Measurements from ENCODE around the gene LRRC1. TPM values are rescaled to one million over a fixed set of nuclear protein-coding genes. Genes with fewer than 3 reads are reported as not detected.

Gene LRRC1
- total RNA-seq: 1.9 and 3.4 TPM in 2 replicates

GRCh38 chr6:53794720-53795339 is at the start of gene LRRC1:
TSS of gene LRRC1 (plus strand) at chr6:53795005. CDS start at chr6:53795257, 252 bp downstream.
- no peaks in the 10 kb centered on the region for H3K9me3 Mint-ChIP-seq
- H3K36me3 Mint-ChIP-seq (ENCODE audit: low read depth): no peaks in the 10 kb centered on the region
- DNase-seq (ENCODE audit: low spot score): peak; percentile 87
- H3K4me3 Mint-ChIP-seq (ENCODE audit: low read depth): peak within 1 kb of the TSS; percentile 88
- H3K27ac Mint-ChIP-seq: peak within 1 kb of the TSS; percentile 74
- H3K4me1 Mint-ChIP-seq (ENCODE audit: low read depth): peaks cover 25% of the 10 kb centered on the region
- peaks cover 46% of the 10 kb centered on the region for H3K27me3 Mint-ChIP-seq (ENCODE audit: low read depth)
- intact Hi-C loops (cut with micrococcal nuclease): loop anchor here (2.0 to 10.0 kb wide), 3 partner anchors 62 to 250 kb away; partner anchors contain the start of gene GCLC

- no peak overlapping the region for H3K27ac Mint-ChIP-seq
- peaks cover 2% of the 10 kb centered on the region for H3K27me3 Mint-ChIP-seq (ENCODE audit: low read depth)
- peaks cover 3% of the 10 kb centered on the region for H3K4me1 Mint-ChIP-seq (ENCODE audit: low read depth)
- no peaks in the 10 kb centered on the region for H3K9me3 Mint-ChIP-seq
- H3K36me3 Mint-ChIP-seq (ENCODE audit: low read depth): no peaks in the 10 kb centered on the region
- intact Hi-C loops (cut with micrococcal nuclease): no loop called here
- no peak overlapping the region for H3K4me3 Mint-ChIP-seq (ENCODE audit: low read depth)
- no peak for DNase-seq (ENCODE audit: low spot score)
These were observed 48.2 kb upstream of the LRRC1 start for GRCh38 chr6:53746442-53747103.

- Mint-ChIP-seq H3K36me3 (ENCODE audit: low read depth) (no peaks in the 10 kb centered on the region), H3K4me3 (ENCODE audit: low read depth) (no peak overlapping the region), H3K27ac (no peak overlapping the region), H3K27me3 (ENCODE audit: low read depth) (peaks cover 2% of the 10 kb centered on the region), H3K4me1 (ENCODE audit: low read depth) (no peaks in the 10 kb centered on the region), H3K9me3 (no peaks in the 10 kb centered on the region)
- no peak for DNase-seq (ENCODE audit: low spot score)
- intact Hi-C loops (cut with micrococcal nuclease): no loop called here
These were observed 44.7 kb upstream of the LRRC1 start for GRCh38 chr6:53750052-53750650.

GRCh38 chr6:53751417-53751816 is 43.4 kb upstream of the LRRC1 start:
- H3K4me3 Mint-ChIP-seq (ENCODE audit: low read depth): no peak overlapping the region
- DNase-seq (ENCODE audit: low spot score): no peak
- H3K9me3 Mint-ChIP-seq: no peaks in the 10 kb centered on the region
- peaks cover 4% of the 10 kb centered on the region for H3K27me3 Mint-ChIP-seq (ENCODE audit: low read depth)
- H3K4me1 Mint-ChIP-seq (ENCODE audit: low read depth): no peaks in the 10 kb centered on the region
- H3K27ac Mint-ChIP-seq: no peak overlapping the region
- intact Hi-C loops (cut with micrococcal nuclease): no loop called here
- H3K36me3 Mint-ChIP-seq (ENCODE audit: low read depth): no peaks in the 10 kb centered on the region

GRCh38 chr6:53752440-53752839 is 42.4 kb upstream of the LRRC1 start:
- no peak for DNase-seq (ENCODE audit: low spot score)
- no peaks in the 10 kb centered on the region for H3K4me1 Mint-ChIP-seq (ENCODE audit: low read depth)
- no peaks in the 10 kb centered on the region for H3K9me3 Mint-ChIP-seq
- intact Hi-C loops (cut with micrococcal nuclease): no loop called here
- peaks cover 6% of the 10 kb centered on the region for H3K27me3 Mint-ChIP-seq (ENCODE audit: low read depth)
- no peak overlapping the region for H3K4me3 Mint-ChIP-seq (ENCODE audit: low read depth)
- H3K27ac Mint-ChIP-seq: no peak overlapping the region
- no peaks in the 10 kb centered on the region for H3K36me3 Mint-ChIP-seq (ENCODE audit: low read depth)

GRCh38 chr6:53752856-53753255 is 41.9 kb upstream of the LRRC1 start:
- Mint-ChIP-seq H3K36me3 (ENCODE audit: low read depth) (no peaks in the 10 kb centered on the region), H3K4me1 (ENCODE audit: low read depth) (no peaks in the 10 kb centered on the region), H3K27me3 (ENCODE audit: low read depth) (peaks cover 6% of the 10 kb centered on the region), H3K27ac (no peak overlapping the region), H3K9me3 (no peaks in the 10 kb centered on the region), H3K4me3 (ENCODE audit: low read depth) (no peak overlapping the region)
- intact Hi-C loops (cut with micrococcal nuclease): no loop called here
- DNase-seq (ENCODE audit: low spot score): no peak

- no peaks in the 10 kb centered on the region for H3K9me3 Mint-ChIP-seq
- peaks cover 13% of the 10 kb centered on the region for H3K27me3 Mint-ChIP-seq (ENCODE audit: low read depth)
- H3K36me3 Mint-ChIP-seq (ENCODE audit: low read depth): no peaks in the 10 kb centered on the region
- no peak for DNase-seq (ENCODE audit: low spot score)
- no peaks in the 10 kb centered on the region for H3K4me1 Mint-ChIP-seq (ENCODE audit: low read depth)
- intact Hi-C loops (cut with micrococcal nuclease): no loop called here
- no peak overlapping the region for H3K27ac Mint-ChIP-seq
- no peak overlapping the region for H3K4me3 Mint-ChIP-seq (ENCODE audit: low read depth)
These were observed 40.5 kb upstream of the LRRC1 start for GRCh38 chr6:53754330-53754729.

GRCh38 chr6:53756396-53756795 is 38.4 kb upstream of the LRRC1 start:
- peaks cover 12% of the 10 kb centered on the region for H3K27me3 Mint-ChIP-seq (ENCODE audit: low read depth)
- H3K4me3 Mint-ChIP-seq (ENCODE audit: low read depth): no peak overlapping the region
- H3K36me3 Mint-ChIP-seq (ENCODE audit: low read depth): no peaks in the 10 kb centered on the region
- H3K27ac Mint-ChIP-seq: no peak overlapping the region
- H3K9me3 Mint-ChIP-seq: no peaks in the 10 kb centered on the region
- no peaks in the 10 kb centered on the region for H3K4me1 Mint-ChIP-seq (ENCODE audit: low read depth)
- DNase-seq (ENCODE audit: low spot score): no peak
- intact Hi-C loops (cut with micrococcal nuclease): no loop called here

GRCh38 chr6:53758496-53758895 is 36.3 kb upstream of the LRRC1 start:
- H3K9me3 Mint-ChIP-seq: no peaks in the 10 kb centered on the region
- no peaks in the 10 kb centered on the region for H3K36me3 Mint-ChIP-seq (ENCODE audit: low read depth)
- no peak overlapping the region for H3K4me3 Mint-ChIP-seq (ENCODE audit: low read depth)
- DNase-seq (ENCODE audit: low spot score): no peak
- peaks cover 17% of the 10 kb centered on the region for H3K27me3 Mint-ChIP-seq (ENCODE audit: low read depth)
- intact Hi-C loops (cut with micrococcal nuclease): no loop called here
- no peak overlapping the region for H3K27ac Mint-ChIP-seq
- H3K4me1 Mint-ChIP-seq (ENCODE audit: low read depth): no peaks in the 10 kb centered on the region

GRCh38 chr6:53761036-53761435 is 33.8 kb upstream of the LRRC1 start:
- no peaks in the 10 kb centered on the region for H3K4me1 Mint-ChIP-seq (ENCODE audit: low read depth)
- DNase-seq (ENCODE audit: low spot score): no peak
- H3K36me3 Mint-ChIP-seq (ENCODE audit: low read depth): no peaks in the 10 kb centered on the region
- H3K9me3 Mint-ChIP-seq: no peaks in the 10 kb centered on the region
- H3K27me3 Mint-ChIP-seq (ENCODE audit: low read depth): peaks cover 21% of the 10 kb centered on the region
- no peak overlapping the region for H3K27ac Mint-ChIP-seq
- H3K4me3 Mint-ChIP-seq (ENCODE audit: low read depth): no peak overlapping the region
- intact Hi-C loops (cut with micrococcal nuclease): no loop called here

GRCh38 chr6:53765270-53765669 is 29.5 kb upstream of the LRRC1 start:
- no peaks in the 10 kb centered on the region for H3K9me3 Mint-ChIP-seq
- no peaks in the 10 kb centered on the region for H3K4me1 Mint-ChIP-seq (ENCODE audit: low read depth)
- H3K27me3 Mint-ChIP-seq (ENCODE audit: low read depth): peaks cover 20% of the 10 kb centered on the region
- intact Hi-C loops (cut with micrococcal nuclease): no loop called here
- no peak overlapping the region for H3K27ac Mint-ChIP-seq
- no peak overlapping the region for H3K4me3 Mint-ChIP-seq (ENCODE audit: low read depth)
- DNase-seq (ENCODE audit: low spot score): no peak
- no peaks in the 10 kb centered on the region for H3K36me3 Mint-ChIP-seq (ENCODE audit: low read depth)

GRCh38 chr6:53766930-53767329 is 27.9 kb upstream of the LRRC1 start:
- Mint-ChIP-seq H3K27me3 (ENCODE audit: low read depth) (peaks cover 20% of the 10 kb centered on the region), H3K9me3 (no peaks in the 10 kb centered on the region), H3K4me3 (ENCODE audit: low read depth) (no peak overlapping the region), H3K27ac (no peak overlapping the region), H3K4me1 (ENCODE audit: low read depth) (no peaks in the 10 kb centered on the region), H3K36me3 (ENCODE audit: low read depth) (no peaks in the 10 kb centered on the region)
- DNase-seq (ENCODE audit: low spot score): no peak
- intact Hi-C loops (cut with micrococcal nuclease): no loop called here

- Mint-ChIP-seq H3K9me3 (no peaks in the 10 kb centered on the region), H3K4me3 (ENCODE audit: low read depth) (no peak overlapping the region), H3K4me1 (ENCODE audit: low read depth) (no peaks in the 10 kb centered on the region), H3K27ac (no peak overlapping the region), H3K27me3 (ENCODE audit: low read depth) (peaks cover 20% of the 10 kb centered on the region), H3K36me3 (ENCODE audit: low read depth) (no peaks in the 10 kb centered on the region)
- intact Hi-C loops (cut with micrococcal nuclease): no loop called here
- DNase-seq (ENCODE audit: low spot score): no peak
These were observed 26.9 kb upstream of the LRRC1 start for GRCh38 chr6:53767941-53768340.

Measured in activated T-helper 2 cell treated with anti-CD3 and anti-CD28 coated beads, Interferon-gamma antibody, Interleukin-2, Interleukin-4, amounts not matched to agents 10 μg/mL and 5 μg/mL and 100 μg/mL, durations not matched to agents 14 hours and 24 hours and 36 hours (primary cell).